Subcutaneous abdominal adipose tissue (tissue), 5 donors: Measurements from ENCODE around the gene NCR2.

ENCODE experiments used
- H3K27ac ChIP-seq: one replicate; pipeline ENCODE4 v1.7.0; 2013; ENCODE audit warnings: low read depth, mild to moderate bottlenecking, inconsistent platforms, low read length, moderate library complexity
- H3K27me3 ChIP-seq, 5 donors: one replicate each; pipeline ENCODE4 v1.7.0; 2013; ENCODE audit warnings: low read length in 5 of 5, inconsistent platforms in 1 of 5; ENCODE audit not compliant: control insufficient read depth in 5 of 5, insufficient read depth in 4 of 5
- H3K36me3 ChIP-seq, 5 donors: one replicate each; pipeline ENCODE4 v1.7.0; 2013; ENCODE audit warnings: low read length in 5 of 5; ENCODE audit not compliant: control insufficient read depth in 5 of 5, insufficient read depth in 5 of 5
- H3K4me1 ChIP-seq, 5 donors: one replicate each; pipeline ENCODE4 v1.7.0; 2013; ENCODE audit warnings: low read length in 5 of 5, mild to moderate bottlenecking in 3 of 5, moderate library complexity in 1 of 5; ENCODE audit not compliant: control insufficient read depth in 5 of 5, insufficient read depth in 5 of 5
- H3K4me3 ChIP-seq, 5 donors: one replicate each; pipeline ENCODE4 v1.7.0; 2013; ENCODE audit warnings: low read length in 5 of 5, low read depth in 1 of 5
- H3K9ac ChIP-seq, 5 donors: one replicate each; pipeline ENCODE4 v1.7.0; 2013; ENCODE audit warnings: low read length in 5 of 5, mild to moderate bottlenecking in 4 of 5, moderate library complexity in 3 of 5
- H3K9me3 ChIP-seq, 5 donors: one replicate each; pipeline ENCODE4 v1.7.0; 2013; ENCODE audit warnings: low read length in 5 of 5; ENCODE audit not compliant: control insufficient read depth in 5 of 5
- donor health status: healthy.
- donor health status: healthy.
- donor health status: healthy.
- donor health status: healthy.
- donor health status: healthy.

NCR2 gene

DNA sequence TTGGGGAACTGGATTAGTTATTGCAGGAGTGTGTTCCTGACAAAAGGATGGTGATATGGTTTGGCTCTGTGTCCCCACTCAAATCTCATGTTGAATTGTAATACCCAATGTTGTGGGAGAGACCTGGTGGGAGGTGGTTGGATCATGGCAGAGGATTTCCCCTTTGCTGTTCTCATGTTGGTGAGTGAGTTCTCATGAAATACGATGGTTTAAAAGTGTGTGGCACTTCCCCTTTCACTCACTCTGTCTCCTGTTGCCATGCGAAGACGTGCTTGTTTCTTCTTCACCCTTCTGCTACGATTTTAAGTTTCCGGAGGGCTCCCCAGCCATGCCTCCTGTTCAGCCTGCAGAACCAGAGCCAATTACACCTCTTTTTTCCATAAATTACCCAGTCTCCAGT lies 32.8 kb upstream of the NCR2 start:
- Histone ChIP-seq H3K9ac (no peak overlapping the region), H3K9me3 (peaks cover 0 to 7% (median 0%) of the 10 kb centered on the region in 5 donors), H3K4me1 (no peaks in the 10 kb centered on the region), H3K27me3 (peaks cover 0 to 4% (median 0%) of the 10 kb centered on the region in 5 donors), H3K36me3 (no peaks in the 10 kb centered on the region), H3K4me3 (no peak overlapping the region), H3K27ac (no peak overlapping the region)

DNA sequence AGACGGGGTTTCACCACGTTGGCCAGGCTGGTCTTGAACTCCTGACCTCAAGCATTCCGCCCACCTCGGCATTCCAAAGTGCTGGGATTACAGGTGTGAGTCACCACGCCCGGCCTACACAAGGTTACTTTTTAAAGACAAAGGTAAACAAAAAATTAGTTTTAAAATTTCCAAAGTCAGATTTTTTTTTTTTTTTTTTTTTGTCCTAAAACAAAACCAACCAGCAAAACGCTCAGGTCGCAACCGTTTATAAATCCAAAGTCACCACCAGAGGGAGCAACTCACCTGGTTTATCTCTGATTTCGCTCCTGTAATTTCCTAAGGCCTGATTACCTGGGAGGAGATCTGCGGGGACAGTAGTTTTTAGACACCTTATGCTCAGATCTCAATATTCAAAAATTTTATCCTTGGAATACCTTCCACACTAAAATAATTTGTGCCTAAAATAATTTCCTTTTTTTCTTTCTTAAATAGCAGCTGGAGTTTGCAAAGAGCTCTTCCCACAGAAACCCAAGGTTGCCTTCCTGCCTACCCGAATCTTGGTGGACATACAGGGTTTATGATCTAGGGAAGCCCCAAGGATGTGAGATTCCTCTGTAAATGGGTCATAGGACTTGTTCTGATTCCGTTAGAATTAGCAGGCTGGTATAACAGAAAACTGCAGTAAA lies 29.1 kb upstream of the NCR2 start:
- no peak overlapping the region for H3K27ac ChIP-seq
- H3K27me3 ChIP-seq: peaks cover 3 to 12% (median 4%) of the 10 kb centered on the region in 5 donors
- H3K4me3 ChIP-seq: no peak overlapping the region
- no peak overlapping the region for H3K9ac ChIP-seq
- no peaks in the 10 kb centered on the region for H3K36me3 ChIP-seq
- peaks cover 0 to 3% (median 0%) of the 10 kb centered on the region in 5 donors for H3K9me3 ChIP-seq
- H3K4me1 ChIP-seq: no peaks in the 10 kb centered on the region

DNA sequence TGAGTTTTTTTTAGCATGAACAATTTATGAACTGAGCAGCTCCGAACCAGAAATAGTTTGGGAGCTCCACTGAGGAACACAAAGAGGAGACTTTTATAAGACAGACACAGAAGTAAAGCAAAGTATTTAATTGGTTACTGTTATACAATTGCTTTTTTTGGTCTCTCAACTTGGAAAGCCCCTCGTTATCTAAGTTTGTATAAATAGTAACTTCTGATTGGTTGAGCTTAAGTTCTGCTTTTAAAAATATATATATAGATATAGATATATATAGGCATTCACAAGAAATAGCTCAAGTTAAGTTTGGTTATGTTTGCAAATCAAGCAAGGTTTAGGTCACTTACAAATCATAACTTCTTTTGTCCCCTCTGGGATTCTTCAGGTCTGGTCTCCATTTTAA lies 20.2 kb upstream of the NCR2 start:
- Histone ChIP-seq H3K4me3 (no peak overlapping the region), H3K27me3 (peaks cover 7 to 20% (median 18%) of the 10 kb centered on the region in 5 donors), H3K9me3 (no peaks in the 10 kb centered on the region), H3K36me3 (no peaks in the 10 kb centered on the region), H3K9ac (no peak overlapping the region), H3K27ac (no peak overlapping the region), H3K4me1 (peaks cover 0 to 10% (median 9%) of the 10 kb centered on the region in 5 donors)

DNA sequence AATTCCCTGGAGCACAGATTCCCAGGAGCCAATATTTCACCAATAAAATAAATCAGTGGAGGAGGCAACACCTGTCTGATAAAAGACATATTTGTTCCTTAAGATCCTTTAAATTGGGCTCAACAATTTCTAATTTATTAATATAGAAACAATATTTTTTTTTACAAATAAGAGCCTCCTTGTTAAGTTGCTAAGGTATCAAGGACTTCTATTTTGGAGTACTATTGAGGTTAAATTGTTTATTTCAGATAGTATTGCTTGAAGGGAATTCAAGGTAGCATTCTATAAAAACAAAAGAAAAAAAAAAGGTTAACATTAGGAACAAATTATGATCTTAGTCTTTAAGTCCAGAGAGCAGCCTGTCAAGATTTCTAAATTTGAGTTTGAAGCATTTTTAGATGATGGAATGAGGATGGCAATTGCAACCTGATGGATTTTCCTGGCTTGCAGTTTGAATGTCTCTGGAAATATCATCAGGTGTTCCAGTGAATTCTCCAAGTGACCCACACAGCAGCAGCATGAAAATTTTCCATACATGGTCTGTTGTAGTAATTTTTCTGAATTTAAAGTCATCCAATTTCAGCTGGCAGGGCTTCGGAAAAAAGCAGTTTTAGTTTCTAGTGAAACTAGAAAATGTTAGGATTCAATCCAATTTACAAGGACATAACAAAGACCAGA lies 19.3 kb upstream of the NCR2 start:
- peaks cover 0 to 10% (median 9%) of the 10 kb centered on the region in 5 donors for H3K4me1 ChIP-seq
- no peaks in the 10 kb centered on the region for H3K9me3 ChIP-seq
- peaks cover 6 to 20% (median 16%) of the 10 kb centered on the region in 5 donors for H3K27me3 ChIP-seq
- H3K9ac ChIP-seq: no peak overlapping the region
- no peak overlapping the region for H3K4me3 ChIP-seq
- no peaks in the 10 kb centered on the region for H3K36me3 ChIP-seq
- H3K27ac ChIP-seq: no peak overlapping the region

DNA sequence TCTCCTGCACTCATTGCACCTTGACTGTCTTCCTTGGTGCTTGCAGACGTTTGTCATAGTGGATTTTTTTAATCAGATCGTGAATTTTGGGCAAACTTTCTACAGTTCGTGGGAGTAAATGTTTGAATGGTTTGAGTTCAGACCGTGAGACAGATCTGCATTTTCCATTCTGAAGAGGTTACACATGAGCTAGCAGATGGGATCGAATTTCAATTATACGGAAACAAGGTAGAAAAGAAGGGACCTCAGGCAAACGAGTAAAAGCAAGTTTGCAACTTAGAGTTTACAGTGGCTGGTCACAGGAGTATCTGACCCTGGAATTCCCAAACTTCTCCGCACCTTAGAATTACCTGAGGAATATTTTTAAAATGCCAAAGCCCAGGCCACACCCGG lies 17.2 kb upstream of the NCR2 start:
- no peaks in the 10 kb centered on the region for H3K9me3 ChIP-seq
- H3K4me1 ChIP-seq: peaks cover 0 to 10% (median 9%) of the 10 kb centered on the region in 5 donors
- H3K27me3 ChIP-seq: peaks cover 4 to 16% (median 10%) of the 10 kb centered on the region in 5 donors
- H3K4me3 ChIP-seq: peak overlapping the region in 1 of 5 donors; percentile 65
- H3K27ac ChIP-seq: no peak overlapping the region
- no peaks in the 10 kb centered on the region for H3K36me3 ChIP-seq
- H3K9ac ChIP-seq: no peak overlapping the region

DNA sequence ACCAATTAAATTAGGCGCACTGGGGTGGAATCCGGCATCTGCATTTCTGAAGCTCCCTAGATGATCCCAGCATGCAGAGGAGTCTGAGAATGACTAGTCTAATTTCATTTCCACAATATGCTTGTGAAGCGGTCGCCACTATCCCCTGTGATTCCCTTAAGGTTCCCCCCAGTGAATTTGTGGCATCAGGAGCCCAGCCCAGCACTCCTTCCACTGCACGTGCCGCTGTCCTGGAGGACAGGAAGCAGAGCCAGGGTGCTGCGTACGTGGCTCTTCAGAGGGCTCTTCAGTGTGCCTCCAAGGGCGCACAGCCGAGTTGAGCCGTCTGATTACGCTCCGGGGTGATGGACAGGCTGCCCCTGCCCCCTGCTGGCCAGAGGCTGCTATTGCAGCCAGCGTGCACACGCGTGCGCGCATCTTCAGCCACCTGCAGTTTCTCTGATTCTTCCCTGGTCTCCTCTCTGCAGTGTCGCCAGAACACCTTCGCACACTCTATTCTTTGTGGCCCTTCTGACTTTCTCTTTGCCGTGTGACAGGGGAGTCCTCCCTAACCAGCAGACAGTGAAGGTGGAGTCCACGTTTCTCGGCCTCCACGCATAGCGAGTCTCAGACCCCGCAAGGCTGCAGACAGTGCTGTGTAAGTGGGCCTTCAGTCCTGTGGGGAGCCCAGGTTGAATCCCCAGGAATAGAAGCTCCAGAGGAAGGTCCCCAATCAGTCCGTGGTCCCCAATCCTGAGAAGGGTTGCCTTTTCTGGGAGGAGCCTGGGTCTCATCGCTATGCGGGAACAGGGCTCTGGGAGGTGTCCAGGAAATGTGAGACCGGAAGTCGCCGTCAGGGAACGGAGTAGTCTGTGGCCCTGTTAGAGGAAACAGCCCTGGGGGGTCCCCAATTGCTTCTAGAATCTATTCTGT lies 16.5 kb upstream of the NCR2 start:
- peak overlapping the region in 1 of 5 donors; percentile 12 for H3K9ac ChIP-seq
- H3K4me3 ChIP-seq: peak overlapping the region; percentile 23 to 65 (median 41)
- no peaks in the 10 kb centered on the region for H3K9me3 ChIP-seq
- no peaks in the 10 kb centered on the region for H3K36me3 ChIP-seq
- H3K27ac ChIP-seq: no peak overlapping the region
- peaks cover 4 to 16% (median 10%) of the 10 kb centered on the region in 5 donors for H3K27me3 ChIP-seq
- H3K4me1 ChIP-seq: peaks cover 0 to 10% (median 9%) of the 10 kb centered on the region in 5 donors

DNA sequence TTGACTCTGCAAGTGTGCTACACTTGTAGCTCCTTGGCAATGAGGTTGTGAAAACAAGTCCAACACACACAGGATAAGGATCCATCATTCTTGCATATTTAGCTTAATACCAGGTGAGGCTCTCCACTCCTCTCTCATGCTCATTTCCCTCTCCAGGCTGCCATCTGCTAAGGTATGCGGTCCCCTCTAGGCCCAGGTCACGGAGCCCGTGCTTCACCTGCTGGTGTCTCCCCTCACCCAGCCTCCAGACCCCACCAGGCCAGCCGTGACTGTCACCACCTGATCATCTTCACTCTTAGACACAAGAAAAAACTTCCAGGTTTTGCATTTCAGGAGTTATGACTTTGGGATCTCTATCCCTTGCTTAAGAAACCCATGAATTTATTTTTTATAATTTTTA lies 14.2 kb upstream of the NCR2 start:
- H3K36me3 ChIP-seq: no peaks in the 10 kb centered on the region
- H3K4me1 ChIP-seq: peaks cover 0 to 10% (median 9%) of the 10 kb centered on the region in 5 donors
- no peak overlapping the region for H3K9ac ChIP-seq
- H3K27me3 ChIP-seq: peaks cover 15 to 28% (median 21%) of the 10 kb centered on the region in 5 donors
- no peak overlapping the region for H3K27ac ChIP-seq
- no peak overlapping the region for H3K4me3 ChIP-seq
- H3K9me3 ChIP-seq: no peaks in the 10 kb centered on the region

DNA sequence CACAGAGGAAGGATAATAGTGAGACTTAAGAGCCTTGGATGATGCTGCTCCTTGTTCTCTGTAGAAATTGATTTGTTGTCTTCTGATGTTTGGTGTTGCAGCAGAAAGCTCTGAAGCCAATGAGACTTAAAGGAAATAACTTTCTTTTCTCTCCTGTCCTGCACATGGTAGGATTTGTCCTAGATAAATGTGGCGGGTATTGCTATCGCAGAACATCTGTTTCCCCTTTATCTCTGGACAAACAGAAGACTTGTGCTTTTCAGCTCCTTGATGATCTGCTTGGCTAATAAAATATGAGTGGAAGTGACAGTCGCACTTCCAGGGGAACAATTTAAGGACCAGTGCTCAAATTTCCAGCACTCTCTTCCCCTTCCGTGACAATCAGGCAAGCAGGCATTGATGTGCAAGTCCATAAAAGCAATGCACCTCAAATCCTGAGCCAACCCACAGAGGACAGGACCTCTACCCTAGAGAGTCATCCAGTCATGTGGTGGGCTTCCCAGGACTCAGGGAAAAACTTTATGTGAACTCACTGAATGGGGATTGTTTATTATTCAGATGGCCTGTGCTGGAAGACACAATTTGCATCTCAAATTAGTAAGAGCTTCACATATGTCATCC lies 9.9 kb upstream of the NCR2 start:
- H3K36me3 ChIP-seq: no peaks in the 10 kb centered on the region
- no peak overlapping the region for H3K4me3 ChIP-seq
- H3K27ac ChIP-seq: no peak overlapping the region
- H3K9me3 ChIP-seq: no peaks in the 10 kb centered on the region
- H3K27me3 ChIP-seq: peaks cover 9 to 30% (median 23%) of the 10 kb centered on the region in 5 donors
- H3K4me1 ChIP-seq: no peaks in the 10 kb centered on the region
- no peak overlapping the region for H3K9ac ChIP-seq

DNA sequence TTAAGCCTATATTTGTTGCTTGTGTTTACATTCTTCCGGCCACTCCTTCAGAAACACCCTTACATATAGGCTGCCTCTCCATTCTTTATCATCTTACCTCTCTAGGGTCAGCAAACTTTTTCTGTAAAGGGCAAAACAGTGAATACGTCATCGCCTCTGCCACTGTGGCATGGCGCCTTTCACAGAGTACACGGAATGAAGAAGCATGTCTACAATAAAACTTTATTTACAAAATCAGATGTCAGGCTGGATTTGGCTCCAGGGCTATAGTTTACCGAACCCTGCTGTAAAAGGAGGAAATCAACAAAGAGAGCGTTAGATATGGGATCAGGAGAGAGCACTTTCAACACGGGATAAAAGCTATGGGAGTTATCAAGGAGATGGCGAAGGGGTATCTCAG lies 9.3 kb upstream of the NCR2 start:
- Histone ChIP-seq H3K9me3 (no peaks in the 10 kb centered on the region), H3K9ac (no peak overlapping the region), H3K27me3 (peaks cover 9 to 30% (median 23%) of the 10 kb centered on the region in 5 donors), H3K27ac (no peak overlapping the region), H3K4me3 (no peak overlapping the region), H3K36me3 (no peaks in the 10 kb centered on the region), H3K4me1 (no peaks in the 10 kb centered on the region)
